VCaP (cell line): ENCODE data around the gene SLC35F5.
"Not testable (repeated sequence)": the region's sequence is repeated elsewhere in the genome, so short reads cannot be mapped to it uniquely, and the experiment has no call there.

Experiments used
- H3K27ac ChIP-seq: fragments of 450-650 bp; 2 replicates; pipeline ENCODE4 v1.5.1; 2017
- CTCF ChIP-seq: fragments of 450-650 bp; conservative IDR thresholded peaks from 2 replicates; pipeline ENCODE4 v1.5.1; 2017; ENCODE audit warnings: mild to moderate bottlenecking, moderate library complexity

SLC35F5 gene

DNA sequence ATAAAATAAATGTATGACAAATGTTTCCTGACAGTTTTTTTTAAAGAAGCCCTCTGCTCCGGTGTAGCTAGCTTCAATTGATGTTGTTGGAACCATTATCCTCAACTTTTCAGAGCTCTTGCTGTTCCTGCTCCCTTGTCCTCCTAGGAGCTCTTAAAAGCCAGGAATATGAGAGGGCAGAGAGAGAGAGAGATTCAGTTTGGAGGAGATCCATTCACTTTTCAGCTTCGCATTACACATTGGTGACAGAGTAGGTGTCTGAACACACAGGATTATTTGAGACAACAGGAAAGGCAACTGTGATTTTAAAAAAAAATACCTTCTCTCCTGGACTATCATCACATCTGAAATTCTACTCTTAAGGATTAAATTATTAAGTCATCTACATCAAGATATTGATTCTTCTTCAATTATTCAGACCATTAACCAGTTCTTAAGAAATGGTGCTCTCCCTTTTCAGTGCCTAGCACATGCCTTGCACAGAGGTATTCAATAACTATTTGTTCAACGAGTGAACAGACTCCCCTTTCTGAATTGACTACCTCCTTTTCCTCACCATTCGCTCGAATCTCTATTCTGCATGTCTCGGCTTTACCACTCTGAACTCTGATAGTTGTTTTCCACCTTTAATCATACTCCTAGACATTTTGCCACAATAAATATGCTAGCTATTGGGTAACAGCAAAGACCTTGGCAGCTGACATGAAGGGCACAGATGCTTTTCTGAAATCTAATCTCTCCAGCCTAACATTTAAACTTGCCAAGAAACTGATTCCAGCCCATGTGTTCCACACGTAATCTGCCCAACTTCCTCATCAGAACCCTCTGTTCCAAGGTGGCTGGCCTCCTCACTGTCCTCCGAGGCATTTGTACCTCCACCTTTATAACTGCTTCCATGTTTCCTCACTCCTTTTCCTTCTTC, 28.6 kb upstream of the SLC35F5 start:
- H3K27ac ChIP-seq: no peak overlapping the region
- TF ChIP-seq CTCF: no peak

- 0 out of 2 replicates have a peak overlapping the region, but pooled peaks have one; percentile 4 for H3K27ac ChIP-seq
- no peak for TF ChIP-seq CTCF
Measured at GRCh38 chr2:113780472-113780871, 24.0 kb upstream of the SLC35F5 start.

DNA sequence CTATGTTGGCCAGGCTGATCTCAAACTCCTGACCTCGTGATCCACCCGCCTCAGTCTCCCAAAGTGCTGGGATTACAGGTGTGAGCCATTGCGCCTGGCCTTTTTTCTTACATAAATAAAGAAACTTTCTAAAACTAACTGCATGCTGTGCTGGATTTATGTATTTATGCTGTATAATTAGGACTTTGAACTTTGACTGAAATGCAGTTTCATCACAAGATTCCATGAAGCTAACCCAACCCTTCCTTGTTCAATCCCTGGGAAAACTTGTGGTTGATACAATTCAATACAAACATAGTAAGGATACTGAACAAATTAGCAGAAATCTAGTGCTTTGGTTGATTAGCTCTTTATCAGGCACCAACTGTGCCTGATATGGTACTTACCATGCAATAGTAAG, 20.9 kb upstream of the SLC35F5 start:
- no peak for TF ChIP-seq CTCF
- no peak overlapping the region for H3K27ac ChIP-seq

DNA sequence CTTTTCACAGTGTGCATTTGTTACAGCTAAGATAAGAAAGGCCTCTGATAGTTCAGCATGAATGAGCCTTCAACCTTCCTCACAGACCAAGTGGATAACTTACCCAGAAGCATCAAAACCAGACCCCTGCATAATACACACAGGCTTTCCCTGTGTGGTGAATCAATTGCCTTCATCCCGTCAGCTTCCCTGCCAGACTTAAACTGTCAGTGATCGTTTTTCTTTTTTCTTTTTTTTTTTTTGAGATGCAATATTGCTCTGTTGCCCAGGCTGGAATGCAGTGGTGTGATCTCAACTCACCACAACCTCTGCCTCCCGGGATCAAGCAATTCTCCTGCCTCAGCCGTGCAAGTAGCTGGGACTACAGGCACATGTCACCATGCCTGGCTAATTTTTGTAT, 20.5 kb upstream of the SLC35F5 start:
- TF ChIP-seq CTCF: no peak
- H3K27ac ChIP-seq: no peak overlapping the region

DNA sequence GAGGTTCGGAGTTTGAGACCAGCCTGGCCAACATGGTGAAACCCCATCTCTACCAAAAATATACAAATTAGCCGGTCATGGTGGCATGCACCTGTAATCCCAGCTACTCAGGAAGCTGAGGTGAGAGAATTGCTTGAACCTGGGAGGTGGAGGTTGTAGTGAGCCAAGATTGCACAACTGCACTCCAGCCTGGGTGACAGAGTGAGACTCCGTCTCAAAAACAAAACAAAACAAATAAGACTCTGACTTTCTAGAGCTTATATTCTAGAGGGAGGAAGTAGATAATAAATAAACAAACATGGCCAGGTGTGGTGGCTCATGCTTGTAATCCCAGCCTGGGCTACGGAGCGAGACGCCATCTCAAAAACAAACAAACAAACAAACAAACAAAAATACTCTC, 18.2 kb upstream of the SLC35F5 start:
- not testable (repeated sequence) for H3K27ac ChIP-seq

- TF ChIP-seq CTCF: no peak
- no peak overlapping the region for H3K27ac ChIP-seq
Measured at GRCh38 chr2:113770929-113771328, 14.5 kb upstream of the SLC35F5 start.

- H3K27ac ChIP-seq: no peak overlapping the region
- TF ChIP-seq CTCF: no peak
Measured at GRCh38 chr2:113769555-113769954, 13.1 kb upstream of the SLC35F5 start.

GRCh38 chr2:113768770-113769169, 12.3 kb upstream of the SLC35F5 start:
- no peak overlapping the region for H3K27ac ChIP-seq
- TF ChIP-seq CTCF: no peak
